GM19025 (cell line): ENCODE measurements around the gene COQ10A.

ENCODE experiments used
- ATAC-seq: cut with Tn5 transposase; IDR thresholded peaks from one replicate; pipeline ENCODE4 v1.9.1; 2021; ENCODE audit warnings: mild to moderate bottlenecking, low read depth, moderate library complexity; ENCODE audit not compliant: unreplicated experiment

The COQ10A gene

DNA sequence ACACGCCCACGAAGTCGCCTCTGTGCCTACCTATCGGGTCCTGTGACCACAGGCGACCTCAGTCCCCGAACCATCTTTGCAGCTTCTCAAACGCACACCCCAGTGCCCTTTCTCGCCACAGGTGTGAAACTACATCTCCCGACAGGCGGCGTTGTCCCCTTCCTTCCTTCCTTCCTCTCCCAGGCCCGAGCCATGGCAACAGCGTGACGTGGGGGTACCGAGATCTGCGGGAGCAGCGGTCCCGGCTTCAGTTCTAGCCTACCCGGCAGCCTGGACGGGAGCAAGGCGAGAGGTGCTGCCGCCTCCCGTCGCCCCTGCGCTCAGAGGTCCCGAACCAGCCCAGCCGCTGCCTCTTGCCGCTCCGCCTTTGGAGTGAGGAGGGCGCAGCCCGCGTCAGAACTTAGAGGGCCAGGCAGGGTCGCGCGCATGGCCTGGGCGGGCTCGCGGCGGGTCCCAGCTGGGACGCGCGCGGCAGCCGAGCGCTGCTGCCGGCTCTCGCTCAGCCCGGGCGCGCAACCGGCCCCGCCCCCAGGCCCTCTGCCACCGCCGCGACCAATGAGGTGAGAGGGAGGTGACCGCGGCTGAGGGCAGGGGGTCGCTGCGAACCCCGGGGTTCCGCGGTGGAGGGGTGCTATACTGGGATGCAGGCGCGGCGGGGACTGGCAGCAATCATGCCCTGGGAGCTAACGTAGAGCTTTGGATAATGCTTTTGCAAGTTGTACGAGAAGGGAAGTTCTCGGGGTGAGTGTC, at the start of gene COQ10A:
TSS of gene COQ10A (plus strand) at position 250 of the 750 bp plus-strand sequence. CDS start at position 427, 177 bp downstream.
- ATAC-seq, result peak; percentile 89

DNA sequence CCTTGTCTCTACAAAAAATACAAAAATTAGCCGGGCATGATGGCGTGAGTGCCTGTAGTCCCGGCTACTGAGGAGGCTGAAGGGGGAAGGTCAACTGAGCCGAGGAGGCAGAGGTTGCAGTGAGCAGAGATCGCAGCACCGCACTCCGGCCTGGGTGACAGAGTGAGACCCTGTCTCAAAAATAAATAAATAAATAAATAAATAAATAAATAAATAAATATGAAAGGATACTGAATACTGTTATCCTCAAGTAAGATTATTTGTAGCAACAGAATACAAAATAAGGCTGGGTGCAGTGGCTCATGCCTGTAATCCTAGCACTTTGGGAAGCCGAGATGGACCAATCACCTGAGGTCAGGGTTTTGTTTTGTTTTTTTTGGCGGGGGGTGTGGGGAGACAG, 46.9 kb upstream of the COQ10A start:
- no peak for ATAC-seq

DNA sequence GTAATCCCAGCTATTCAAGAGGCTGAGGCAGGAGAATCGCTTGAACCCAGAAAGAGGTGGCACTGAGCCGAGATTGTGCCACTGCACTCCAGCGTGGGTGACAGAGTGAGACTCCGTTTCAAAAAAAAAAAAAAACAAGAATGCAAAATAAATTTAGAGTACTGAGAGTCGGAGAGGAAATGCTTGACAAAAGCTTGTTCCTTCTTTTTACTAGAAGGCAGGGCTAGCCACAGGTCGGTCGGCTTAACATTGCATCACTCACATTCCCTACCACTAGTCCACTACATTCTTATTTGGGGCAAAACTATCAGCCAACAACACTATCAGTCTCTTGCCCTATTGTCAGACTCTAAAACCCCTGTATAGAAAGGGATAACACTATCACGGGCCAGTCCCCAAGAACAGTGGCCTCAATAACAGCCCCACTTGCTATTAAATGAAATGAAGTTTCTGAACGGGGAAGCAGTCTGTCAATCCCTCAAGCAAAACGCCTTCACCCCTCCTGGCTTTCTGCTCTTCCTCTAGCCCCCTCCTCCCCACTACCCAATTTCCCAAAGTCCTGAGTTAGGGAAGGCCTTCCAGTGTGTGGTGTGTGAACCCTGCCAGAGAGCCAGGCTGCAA, 46.0 kb upstream of the COQ10A start:
- ATAC-seq, result no peak

DNA sequence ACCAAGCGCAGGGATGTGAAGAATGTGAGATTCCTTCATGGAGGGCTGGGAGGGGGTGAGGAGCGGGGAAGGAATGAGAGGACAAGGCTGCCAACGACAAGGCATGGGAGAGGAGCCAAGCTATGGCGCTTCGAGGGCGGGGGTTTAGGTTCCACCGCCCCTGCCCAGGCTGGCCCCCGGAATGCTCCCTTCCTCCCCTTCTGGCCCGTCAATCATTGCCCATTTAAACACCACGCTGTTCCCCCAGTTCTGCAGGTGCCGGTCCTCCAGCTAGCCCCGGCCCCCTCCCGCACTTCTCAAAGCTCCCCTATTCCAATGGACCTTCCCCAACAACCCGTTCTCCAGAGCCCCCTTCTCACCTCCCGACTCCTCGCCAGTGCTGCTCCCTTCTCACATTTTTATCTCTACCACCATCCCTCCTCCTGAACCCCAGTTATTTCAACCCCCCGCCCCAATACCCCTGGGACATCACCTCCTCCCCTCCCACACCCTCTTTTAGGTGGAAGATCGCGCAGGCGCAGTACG, 45.4 kb upstream of the COQ10A start:
- ATAC-seq, result peak; percentile 20

DNA sequence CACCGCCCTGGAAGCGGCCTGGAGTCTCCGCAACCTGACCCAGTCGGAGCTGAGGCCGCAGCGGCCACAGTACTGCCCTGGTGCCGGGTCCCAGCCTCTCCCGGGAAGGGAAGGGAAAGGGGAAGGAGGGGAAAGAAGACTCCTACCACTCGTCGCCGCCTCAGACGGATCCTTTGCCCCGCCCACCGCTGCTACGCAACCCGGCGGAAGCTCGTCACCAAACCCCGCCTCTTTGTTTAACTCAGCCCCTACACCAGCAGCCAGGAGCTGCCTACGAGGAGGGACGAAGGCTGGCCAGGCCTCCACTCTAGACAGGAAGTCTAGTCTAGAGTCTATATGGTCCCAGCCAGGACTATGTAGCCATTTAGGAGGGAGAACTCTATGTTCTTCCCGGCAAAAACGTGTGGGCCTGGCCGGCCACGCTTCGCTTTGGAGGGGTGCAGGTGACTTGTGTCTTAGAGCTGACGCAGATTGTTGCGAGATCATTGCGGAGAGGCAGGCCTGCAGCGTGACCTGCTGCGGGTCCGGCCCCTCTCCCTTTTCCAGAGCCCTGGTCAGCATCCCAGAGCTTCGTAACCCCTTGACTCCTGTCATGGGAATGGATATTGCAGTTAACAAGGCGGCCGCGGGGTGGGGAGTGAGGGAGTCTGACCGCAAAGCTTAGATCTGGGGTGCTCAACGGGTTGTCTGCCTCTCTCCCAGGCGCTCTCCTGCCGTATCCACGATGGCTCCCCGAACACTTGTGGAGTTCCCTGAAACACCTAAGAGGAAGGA, 44.8 kb upstream of the COQ10A start, which contains the start of gene RNF41:
TSS of gene RNF41 (minus strand) at position 166 of the 774 bp plus-strand sequence. CDS start 7,875 bp downstream, outside the sequence.
- peak; percentile 76 for ATAC-seq

DNA sequence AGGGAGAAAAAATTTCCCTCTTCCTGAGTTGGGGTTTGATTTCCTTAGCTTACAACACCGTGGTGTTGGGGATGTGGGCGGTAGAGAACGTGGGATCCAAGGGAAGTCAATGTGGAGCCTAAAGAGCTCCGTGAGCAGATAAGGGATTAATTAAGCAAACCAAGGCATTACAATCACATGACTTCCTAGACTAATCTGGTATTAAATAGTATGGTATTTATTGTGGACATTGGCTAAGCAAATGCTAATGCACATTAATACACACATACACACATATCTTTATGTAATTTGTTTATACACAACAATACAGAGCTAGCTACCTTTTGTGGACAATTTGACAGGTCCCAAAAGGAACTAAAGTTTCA, 44.2 kb upstream of the COQ10A start:
- ATAC-seq, result no peak

DNA sequence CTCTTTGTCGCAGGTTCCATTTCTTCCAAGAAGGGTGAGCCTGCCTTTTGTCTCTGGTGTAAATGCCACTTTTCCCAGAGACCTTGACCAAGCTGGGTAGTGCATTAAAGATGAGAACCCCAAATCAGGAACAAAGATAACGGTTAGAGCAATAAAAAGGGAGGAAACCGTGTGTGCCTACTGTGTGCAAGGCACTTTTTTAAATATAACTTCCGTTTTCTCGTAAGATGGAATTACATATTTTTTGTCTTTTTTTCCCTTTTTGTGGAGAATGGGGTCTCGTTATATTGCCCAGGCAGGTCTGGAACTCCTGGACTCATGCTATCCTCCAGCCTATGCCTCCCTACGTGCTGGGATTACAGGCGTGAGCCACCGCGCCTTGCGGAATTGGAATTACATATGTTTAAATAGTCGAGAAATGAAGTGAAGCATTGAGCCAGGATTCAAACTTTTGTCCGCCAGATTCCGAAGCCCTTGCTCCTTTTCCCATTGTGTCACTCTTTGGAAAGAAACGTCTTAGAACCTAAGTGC, 43.1 kb upstream of the COQ10A start:
- ATAC-seq, result no peak

DNA sequence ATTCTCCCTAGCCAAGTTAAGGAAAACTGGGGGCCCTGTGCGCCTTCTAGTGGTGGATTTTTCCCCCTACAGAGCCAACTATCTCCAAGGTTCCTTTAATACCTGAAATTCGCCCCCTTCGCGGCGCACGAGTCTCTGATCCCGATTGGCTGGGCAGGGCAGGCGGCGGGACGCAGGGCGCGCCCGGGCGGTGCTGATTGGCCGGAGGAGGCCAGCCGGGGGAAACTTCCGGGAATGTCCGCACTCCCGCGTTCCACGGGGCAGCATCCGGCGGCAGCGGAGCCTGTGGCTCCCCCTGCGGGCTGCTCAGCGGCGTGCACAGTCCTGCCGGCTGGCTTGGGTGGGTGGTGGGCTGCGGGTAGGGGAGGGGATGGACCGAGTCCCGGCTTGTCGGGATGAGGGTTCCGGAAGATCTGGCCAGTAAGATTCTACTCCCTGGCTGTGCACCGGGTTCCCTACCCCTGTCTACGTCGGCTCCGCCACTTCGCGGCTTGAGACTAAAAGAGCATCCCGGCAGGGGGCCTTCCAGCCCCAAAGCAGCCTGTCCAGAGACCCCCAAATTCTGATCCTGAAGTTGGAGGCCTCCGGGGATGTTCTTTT, 42.5 kb upstream of the COQ10A start, which contains the start of gene NABP2:
TSS of gene NABP2 (plus strand) at position 241 of the 600 bp plus-strand sequence. CDS start 515 bp downstream, outside the sequence.
- ATAC-seq, result peak; percentile 79

DNA sequence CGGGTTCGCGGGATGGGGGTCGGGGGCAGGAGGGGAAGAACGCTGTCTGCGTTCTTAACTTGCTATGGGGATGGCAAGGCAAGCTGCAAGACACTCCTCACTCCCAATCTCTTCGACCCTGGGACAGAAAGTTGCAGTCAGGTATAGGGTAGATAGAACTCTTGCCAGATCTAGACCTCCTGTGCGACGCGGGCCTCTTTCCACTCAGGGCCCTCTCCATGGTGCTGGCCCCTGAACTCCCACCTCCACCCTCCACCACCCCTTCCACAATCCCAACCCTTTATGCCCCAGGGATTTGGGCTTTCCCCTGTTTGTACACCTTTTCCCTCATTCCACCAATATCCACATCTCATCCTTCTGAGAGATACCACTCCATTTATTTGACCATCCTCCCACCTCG, 41.8 kb upstream of the COQ10A start:
- no peak for ATAC-seq

DNA sequence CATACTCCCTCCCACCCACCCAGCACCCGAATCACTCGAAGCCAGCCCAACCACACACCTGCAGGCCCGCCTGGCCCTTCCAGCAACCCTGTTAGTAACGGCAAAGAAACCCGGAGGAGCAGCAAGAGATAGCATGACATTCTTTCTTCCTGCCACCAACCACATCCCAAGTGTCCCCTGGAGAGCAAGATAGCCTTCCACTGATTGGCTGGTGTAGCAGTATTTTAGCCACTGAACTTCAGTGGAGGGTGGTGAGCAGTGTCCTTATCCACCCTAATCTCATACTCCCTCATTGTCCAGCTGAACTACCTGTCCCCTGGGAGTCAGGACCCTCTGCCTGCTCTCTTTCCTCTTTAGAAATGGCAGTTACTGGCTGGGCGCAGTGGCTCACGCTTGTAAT, 37.7 kb upstream of the COQ10A start:
- ATAC-seq, result no peak

DNA sequence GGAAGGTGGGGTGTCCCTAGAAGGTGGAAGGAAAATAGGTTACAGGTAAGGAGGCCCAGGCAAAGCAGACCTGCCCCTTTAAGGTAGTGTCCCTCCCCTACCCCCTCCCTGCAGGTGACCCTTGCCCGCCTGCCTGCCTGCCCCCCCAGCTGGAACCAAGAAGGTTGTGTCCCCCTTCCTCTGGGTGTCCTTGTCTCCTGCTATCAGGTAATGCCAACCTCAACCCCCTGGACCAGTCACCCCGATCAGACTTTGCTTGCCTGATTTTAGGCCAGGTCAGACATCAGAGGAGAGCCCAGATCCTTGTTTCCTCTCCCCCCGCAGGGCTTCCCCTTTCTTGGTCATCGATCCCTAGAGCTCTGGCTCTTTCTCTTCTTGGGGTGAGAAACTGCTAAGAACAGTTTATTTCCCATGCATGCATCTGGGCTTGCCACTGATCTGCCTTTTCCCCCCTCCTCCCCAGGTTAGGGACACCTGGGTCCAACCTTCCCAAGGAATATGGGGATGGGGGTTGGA, 36.8 kb upstream of the COQ10A start, which contains the start of gene SLC39A5:
TSS of gene SLC39A5 (plus strand) at position 136 of the 516 bp plus-strand sequence. CDS start 1,224 bp downstream, outside the sequence.
- no peak for ATAC-seq

DNA sequence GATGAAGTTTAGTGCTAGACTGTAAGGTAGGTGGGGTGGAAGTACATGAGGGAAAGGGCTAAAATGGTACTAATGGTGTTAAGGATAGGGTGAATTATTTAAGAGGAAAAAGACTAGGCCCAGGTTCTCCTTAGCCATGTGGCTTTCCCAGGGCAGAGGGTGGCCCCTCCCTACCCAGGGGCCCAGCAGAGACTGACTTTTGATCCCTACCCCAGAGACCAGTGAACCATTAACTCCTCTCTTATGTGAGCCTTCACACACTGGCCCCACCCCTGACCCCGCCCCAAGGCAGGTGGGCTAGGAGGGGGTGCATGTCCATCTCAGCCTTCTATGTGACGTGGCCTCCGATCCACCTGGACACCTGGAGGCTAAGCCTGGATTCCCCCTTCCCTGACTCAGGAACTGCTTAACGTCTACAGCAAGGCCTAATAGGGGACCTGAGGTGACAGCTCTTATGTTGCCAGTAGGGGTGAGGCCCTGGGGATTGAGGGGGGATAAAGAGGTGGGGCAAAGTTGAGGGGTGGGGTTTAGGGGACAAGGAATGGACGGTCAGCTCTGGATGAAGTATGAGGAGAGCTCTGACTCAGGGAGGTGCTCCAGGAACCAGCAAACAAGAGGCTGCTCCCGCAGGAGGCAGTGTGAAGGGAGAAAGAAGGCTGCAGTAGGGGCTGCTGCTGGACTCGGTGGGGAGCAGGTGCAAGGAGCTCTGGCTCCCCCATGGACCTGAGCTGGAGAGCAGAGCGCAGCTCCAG, 36.1 kb upstream of the COQ10A start:
- no peak for ATAC-seq

DNA sequence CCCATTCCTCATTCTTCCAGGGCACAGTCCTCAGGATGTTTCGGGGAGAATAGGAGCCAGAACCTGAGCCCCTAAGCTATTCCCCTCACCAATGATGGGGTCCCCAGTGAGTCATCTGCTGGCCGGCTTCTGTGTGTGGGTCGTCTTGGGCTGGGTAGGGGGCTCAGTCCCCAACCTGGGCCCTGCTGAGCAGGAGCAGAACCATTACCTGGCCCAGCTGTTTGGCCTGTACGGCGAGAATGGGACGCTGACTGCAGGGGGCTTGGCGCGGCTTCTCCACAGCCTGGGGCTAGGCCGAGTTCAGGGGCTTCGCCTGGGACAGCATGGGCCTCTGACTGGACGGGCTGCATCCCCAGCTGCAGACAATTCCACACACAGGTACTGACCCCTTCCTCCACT, 35.6 kb upstream of the COQ10A start:
- ATAC-seq, result no peak

DNA sequence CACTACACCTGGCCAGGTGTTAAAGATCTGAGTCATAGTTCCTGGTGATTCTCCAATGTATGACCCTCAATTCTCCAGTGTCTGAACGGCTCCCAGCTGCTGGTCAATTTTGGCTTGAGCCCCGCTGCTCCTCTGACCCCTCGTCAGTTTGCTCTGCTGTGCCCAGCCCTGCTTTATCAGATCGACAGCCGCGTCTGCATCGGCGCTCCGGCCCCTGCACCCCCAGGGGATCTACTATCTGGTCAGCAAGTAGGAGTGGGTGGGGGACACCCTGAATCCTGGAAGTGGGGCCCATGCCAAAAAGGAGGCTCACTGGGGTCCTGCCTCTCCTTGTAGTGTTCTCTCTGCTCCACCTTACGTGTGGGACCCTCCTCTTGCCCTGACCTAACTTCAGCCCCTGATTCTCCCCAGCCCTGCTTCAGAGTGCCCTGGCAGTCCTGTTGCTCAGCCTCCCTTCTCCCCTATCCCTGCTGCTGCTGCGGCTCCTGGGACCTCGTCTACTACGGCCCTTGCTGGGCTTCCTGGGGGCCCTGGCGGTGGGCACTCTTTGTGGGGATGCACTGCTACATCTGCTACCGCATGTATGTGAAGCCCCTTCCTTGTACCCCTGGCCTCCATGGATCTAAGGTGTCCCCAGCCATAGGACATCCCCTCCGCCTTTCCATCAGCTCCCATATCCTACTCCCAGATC, 31.9 kb upstream of the COQ10A start:
- ATAC-seq, result no peak

DNA sequence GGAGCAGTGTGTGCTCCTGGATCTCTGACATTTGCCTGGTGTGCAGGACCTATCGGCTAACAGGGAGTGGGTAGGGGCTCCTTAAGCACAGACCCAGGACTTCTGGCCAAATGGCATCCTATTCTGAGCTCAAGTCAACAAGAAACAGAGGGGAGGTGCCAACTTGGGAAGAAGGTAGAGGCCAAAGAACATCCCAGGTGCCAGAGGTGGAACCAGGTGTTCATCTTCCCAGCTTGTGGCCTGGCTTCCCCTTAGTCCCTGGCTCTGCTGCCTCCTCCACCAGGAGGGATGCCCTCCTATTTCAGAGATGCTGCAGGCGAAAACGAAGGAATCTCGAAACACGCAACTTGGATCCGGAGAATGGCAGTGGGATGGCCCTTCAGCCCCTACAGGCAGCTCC, 30.7 kb upstream of the COQ10A start:
- no peak for ATAC-seq

DNA sequence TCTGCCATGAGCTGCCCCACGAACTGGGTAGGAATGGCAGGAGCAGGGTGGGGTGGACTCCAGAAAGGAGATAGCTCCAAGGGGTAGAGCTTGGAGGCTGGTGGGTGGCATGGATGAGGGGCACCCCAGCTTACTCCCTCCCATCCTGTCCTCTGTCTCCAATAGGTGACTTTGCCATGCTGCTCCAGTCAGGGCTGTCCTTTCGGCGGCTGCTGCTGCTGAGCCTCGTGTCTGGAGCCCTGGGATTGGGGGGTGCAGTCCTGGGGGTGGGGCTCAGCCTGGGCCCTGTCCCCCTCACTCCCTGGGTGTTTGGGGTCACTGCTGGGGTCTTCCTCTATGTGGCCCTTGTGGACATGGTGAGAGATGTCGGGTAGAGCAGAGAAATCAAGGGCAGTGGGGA, 29.8 kb upstream of the COQ10A start:
- no peak for ATAC-seq

DNA sequence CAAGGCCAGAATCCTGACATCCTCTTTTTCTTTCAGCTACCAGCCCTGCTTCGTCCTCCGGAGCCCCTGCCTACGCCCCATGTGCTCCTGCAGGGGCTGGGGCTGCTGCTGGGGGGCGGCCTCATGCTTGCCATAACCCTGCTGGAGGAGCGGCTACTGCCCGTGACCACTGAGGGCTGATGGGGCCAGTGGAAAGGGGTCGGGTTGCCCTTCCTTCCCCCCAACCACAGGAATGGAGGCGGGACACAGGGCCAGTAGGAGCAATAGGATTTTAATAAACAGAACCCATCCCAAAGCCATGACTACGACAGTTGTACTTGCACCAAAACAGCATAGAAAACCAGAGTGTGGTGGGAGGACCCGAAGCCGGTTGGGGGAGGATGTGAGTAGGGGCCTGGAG, 29.2 kb upstream of the COQ10A start:
- ATAC-seq, result no peak

DNA sequence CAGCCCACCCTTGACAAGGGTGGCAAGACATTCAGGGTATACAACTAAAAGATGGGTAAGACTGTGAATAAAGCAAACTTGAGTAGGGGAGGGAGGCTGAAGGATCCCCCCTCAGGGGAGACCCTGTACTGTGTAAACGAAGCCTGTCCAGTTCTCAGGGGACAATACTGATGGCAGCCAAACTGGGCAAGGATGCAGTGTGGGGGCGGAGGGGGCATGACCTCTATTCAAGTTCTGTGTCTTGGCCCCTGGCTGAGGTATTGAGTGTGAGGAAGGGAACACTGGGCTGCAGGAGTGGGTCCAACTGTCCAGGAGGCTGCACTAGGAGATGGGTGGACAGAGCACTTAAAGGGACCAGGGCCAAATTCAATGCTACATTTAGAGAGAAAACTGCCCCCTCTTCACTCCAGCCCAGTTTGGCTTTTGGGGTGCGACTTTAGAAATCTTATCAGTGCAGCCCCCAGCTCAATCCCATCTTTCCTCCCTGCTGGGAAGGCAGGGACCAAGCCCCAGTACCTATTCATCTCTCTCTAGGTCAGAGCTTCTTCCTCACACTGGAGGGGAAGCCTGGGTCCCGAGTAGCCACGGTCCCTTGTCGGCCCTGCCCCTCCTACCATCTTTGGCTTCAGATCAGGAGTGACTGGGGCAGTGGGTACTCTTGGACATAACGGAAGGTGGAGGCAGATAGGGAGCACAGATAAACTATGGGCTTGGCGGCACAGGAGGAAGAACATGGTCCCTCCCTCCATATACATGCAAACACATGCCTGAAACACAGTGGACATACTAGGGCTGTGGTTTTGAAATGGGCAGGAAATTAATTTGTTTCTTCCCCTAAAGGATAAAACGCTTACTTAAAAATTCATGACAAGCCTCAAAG, 25.1 kb upstream of the COQ10A start:
- no peak for ATAC-seq
